ENCODE data around the gene LAMTOR2.
"Not testable (repeated sequence)": the region's sequence is repeated elsewhere in the genome, so short reads cannot be mapped to it uniquely, and the experiment has no call there.

The LAMTOR2 gene

DNA sequence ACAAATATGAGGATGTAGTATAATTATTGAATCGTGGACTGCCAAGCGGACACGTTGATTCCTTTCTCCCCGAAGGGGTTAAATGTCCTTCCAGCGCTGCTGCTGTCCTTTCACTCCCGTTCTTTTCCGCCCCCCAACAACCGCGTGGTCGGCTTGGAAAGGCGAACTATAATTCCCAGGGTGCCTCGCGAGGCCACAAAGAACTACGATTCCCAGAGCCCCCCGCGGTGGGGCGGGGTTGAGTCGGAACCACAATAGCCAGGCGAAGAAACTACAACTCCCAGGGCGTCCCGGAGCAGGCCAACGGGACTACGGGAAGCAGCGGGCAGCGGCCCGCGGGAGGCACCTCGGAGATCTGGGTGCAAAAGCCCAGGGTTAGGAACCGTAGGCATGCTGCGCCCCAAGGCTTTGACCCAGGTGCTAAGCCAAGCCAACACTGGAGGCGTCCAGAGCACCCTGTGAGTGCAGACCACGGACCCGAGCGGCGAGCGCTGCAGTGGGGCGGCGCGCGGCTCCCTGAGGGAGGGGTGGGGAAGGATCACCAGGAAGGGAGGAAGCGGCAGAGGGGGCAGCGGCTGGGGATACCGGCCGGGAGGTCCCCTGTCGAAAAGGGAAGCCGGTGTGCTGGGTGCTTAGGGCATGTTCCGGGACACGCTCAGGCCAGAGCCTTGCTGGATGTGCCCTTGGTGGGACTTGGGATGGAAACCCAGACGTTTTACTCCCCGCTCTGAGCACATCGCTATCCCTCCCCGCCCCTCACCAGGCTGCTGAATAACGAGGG is at the start of gene LAMTOR2:
Gene LAMTOR2 (plus strand): TSS at position 283 of the 781 bp plus-strand sequence. CDS start 108 bp downstream, at position 391.
- DNase-seq: peak; percentile 99

GRCh38 chr1:156004843-156005584 is 49.6 kb upstream of the LAMTOR2 start:
- no peak for DNase-seq

DNA sequence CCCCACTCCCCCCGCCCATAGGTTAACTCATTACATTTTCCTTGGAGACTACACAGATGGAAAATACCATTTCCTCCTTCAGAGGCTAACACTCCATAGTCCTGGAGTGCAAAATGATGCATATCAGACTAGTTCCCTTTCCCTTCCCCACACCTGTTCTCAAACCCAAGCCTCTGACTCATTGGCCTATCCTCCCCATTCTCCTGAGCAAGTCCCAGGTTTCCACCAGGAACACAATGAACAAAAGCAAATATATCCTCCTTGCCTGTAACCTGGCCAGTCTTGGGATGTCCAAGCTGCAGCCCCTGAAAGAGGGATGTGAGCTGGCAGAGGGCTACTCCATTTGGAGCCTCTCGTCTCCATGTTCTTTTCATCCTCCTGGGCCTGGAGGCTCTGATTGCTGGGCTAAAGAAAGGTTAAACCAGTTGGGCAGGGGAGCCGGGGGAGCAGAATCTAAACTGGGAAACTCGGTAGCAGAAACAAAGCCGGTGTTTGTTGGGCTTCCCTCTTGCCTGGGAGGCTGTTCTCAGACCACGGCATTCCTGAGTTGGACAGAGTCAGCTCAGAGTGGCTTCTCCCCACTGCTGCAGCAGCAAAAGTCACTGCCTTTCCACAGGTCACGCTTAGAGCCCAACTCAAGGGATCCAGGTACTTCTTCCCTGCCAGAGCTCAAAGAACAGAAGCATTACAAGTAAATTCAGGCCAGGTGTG is 47.8 kb upstream of the LAMTOR2 start:
- DNase-seq: no peak

DNA sequence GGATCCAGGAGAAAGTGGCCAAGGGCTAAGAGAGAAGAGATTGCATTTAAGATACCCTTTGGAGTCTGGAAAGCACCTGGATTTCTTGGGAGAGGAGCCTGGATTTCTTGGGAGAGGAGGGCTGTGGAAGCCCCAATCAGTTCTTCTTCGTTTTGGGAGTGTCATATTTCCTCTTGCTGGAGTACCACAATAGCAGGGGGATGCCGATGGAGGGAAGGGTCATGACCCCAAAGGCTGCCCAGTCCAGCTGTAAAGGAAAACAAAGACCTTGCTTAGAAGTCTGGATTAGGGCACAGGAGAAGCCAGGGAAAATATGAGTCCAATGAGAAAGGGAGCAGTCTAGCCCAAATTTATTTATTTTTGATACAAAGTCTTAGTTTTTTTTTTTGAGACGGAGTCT is 45.2 kb upstream of the LAMTOR2 start:
- DNase-seq: no peak

- no peak for DNase-seq
Observed at GRCh38 chr1:156012051-156012817, 42.3 kb upstream of the LAMTOR2 start.

DNA sequence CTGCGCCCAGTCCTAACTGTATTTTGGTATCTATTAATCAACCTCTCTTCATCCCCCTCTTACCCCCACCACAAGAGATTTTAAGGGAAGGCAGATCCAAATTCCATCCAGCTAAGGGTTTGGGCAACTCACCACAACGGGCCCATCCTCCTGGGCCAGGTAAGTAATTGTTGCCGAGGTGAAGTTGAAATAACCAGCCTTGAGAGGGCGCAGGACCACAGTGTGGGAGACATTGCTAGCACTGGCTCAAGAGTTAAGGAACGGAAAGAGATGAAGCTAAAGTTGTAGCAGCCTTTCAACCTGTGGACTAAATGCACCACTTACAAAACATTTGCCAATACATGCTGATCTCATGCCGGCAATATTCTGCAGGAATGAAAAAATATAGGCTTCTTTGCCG is 39.8 kb upstream of the LAMTOR2 start:
- no peak for DNase-seq

- no peak for DNase-seq
Observed at GRCh38 chr1:156019946-156020292, 34.7 kb upstream of the LAMTOR2 start.

GRCh38 chr1:156020293-156021092 is 34.1 kb upstream of the LAMTOR2 start, which contains the start of gene SSR2:
TSS of gene SSR2 (minus strand) at chr1:156020951. CDS start at chr1:156020167, 784 bp downstream.
- peak; percentile 98 for DNase-seq

- DNase-seq: no peak
Observed at GRCh38 chr1:156021093-156021428, 33.5 kb upstream of the LAMTOR2 start.

- no peak for DNase-seq
Observed at GRCh38 chr1:156021954-156022353, 32.6 kb upstream of the LAMTOR2 start.

DNA sequence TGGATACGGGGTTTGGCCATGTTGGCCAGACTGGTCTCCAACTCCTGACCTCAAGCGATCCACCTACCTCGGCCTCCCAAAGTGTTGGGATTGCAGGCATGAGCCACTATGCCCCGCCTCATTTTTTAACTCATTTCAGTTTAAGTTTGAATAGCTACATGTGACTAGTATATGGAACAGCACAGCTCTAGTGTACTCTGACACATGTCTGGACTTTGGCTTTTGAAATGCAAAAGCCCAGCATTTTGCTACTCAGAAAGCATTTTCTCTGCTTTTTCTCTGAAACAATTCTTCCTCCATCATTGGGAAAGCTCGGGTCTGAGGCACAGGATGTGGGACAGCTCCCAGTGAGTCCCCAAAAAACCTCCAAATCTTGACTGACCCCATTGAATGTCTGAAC is 29.8 kb upstream of the LAMTOR2 start:
- no peak for DNase-seq

DNA sequence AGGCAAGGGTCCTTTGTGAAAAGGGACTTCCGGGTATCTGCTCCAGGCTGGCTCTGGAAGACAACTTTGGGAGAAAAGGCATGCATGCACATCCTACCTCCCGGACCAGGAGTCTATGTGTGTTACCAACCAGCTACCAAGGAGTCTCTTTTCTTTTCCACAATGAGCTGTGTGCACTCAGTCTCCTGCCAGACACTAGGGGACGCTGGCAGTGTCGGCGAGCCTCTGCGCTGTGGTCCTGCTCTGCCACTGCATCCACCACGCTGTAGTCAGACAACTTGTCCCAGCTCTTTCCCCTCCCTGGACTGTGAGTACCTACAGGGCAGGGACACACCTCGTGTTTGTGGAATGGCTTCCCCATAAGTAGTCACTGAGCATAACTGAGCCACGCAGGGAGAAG is 28.7 kb upstream of the LAMTOR2 start:
- DNase-seq: peak; percentile 78

- no peak for DNase-seq
Observed at GRCh38 chr1:156026588-156026987, 28.0 kb upstream of the LAMTOR2 start.

DNA sequence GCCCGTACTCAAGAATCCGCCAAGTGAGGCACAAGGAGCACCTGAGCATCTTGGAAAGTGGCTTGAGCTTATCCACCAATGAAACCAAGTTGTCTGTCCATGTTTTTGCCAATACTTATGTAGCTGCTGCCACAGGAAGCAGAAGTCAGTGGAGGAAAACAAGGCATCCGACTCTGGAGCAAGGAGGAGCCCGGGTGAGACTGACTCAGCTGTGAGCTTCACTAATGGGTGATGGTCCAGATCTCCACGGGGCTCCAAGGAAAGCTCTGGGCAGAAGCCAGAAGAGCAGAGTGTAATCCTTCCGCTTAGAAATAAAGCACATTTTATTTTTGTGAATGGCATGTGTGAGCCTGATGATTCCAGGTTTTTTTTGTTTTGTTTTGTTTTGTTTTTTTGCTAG is 21.6 kb upstream of the LAMTOR2 start:
- no peak for DNase-seq

DNA sequence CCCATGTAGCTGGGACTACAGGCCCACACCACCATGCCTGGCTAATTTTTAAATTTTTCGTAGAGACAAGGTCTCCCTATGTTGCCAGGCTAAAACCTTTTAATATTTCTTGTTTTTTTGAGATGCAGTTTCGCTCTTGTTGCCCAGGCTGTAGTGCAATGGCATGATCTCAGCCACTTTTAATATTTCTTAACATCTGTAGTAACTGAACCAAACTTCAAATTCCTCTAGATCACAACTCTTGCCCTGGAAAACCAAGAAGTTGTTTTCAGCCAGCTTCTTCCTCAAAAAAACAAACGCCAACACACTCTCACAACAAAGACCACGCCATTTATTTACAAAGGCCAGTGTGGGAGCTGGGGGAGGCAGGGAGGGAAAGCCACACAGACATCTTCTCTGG is 19.6 kb upstream of the LAMTOR2 start:
- not testable (repeated sequence) for DNase-seq

DNA sequence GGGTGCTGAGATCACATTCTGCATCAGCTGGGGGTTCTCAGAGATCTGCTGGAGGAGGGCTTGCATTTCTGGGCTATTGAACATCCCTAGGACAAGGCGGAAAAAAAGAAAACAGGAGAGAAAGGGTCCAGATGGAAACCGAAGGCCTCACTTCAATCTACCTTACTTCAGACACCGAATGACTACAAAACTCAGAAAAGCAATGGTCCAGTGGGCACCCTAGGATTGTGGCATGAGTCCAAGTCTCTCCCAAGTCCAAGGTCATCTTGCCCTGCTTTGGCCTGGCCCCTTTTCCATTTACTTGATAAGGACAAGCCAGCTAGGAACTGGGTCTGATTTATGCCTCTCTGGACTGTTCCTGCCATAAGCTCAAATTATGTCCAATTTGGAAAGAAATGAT is 11.8 kb upstream of the LAMTOR2 start:
- DNase-seq: no peak

DNA sequence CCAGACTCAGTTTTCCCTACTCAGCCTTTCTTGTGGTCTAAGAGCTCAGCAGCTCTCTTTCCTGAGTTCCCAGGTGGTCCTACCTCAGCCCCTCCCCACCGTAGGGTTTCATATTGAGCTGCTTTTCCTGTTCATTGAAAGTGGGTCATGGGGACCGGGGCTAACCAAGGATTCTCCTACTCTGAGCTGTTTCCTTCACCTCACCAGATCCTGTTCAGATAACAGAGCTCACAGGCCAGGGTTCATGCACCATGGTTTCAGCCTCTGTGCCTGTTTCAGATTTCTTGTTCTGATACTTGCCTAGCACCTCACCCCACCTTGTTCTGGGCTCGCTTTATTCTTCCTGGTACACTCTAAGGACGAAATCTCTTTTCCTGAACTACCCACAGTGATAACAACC is 9.5 kb upstream of the LAMTOR2 start:
- no peak for DNase-seq

- no peak for DNase-seq
Observed at GRCh38 chr1:156048663-156049258, 5.8 kb upstream of the LAMTOR2 start.

DNA sequence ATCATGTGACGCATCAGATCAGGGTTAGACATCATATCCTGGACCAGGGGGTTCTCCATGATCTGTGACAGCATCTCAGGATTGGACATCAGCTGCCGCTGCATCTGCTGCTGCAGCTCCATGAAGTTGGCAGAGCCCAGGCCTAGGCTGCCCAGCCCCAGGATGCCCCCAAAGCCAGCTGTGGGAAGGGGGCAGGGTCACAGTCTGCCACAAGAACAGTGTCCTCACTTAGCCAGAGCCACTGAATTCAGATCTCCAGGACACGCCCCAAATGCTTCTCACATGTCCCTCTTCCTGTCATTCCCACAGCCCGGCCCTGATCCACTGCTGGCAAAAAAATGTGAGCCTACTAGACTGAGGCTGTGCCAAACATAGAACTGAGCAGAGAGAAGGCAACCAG is 4.2 kb upstream of the LAMTOR2 start:
- no peak for DNase-seq

DNA sequence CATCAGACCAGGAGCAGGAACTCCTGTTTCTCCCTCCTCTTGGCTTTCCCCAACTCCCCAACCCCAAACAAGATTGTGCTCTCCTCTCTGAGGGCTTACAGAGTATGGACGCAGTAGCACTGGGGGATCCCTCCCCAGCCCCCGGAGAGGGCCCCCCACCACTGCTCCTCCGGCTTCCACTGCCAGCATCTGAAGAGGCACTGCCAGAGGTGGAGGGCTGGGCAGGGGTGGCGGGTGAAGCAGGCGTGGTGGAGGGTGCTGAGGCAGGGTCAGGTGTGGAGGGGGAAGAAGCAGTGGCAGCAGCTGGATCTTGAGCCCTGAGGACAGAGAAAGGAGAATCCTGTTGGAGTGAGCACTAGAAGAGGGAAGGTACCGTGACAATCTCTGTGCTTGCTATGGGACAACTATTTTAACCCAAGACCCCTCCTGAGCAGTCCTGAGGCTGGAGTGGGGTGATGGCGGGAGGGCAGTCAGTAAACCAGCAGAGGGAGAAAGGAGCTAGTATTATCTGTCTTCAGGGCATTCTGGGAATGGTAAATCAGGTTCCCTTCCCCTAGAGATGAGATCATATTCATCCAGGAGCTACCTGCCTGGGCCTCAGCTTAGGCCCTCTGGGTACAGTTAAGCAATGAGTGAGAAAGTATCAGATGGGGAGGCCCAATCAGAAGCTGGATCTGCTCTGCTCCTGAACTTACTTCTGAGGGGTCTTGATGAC is 3.4 kb upstream of the LAMTOR2 start:
- DNase-seq: no peak
